Aorta (tissue), 5 donors: ENCODE results near the gene PKMYT1. TPM values are rescaled to one million over a fixed set of nuclear protein-coding genes. Genes with fewer than 3 reads are reported as not detected.

Source experiments
- ATAC-seq: fragments of 200-7000 bp; cut with Tn5 transposase; one replicate; pipeline ENCODE4 v1.9.1; 2022; ENCODE audit warnings: moderate library complexity; ENCODE audit not compliant: low FRiP score
- DNase-seq, 2 donors: peaks; one replicate each; pipeline ENCODE4 v3.0.0-alpha.2; 2020
- H3K27ac ChIP-seq, 2 donors: one replicate each; pipeline ENCODE4 v1.5.1; 2013; ENCODE audit warnings: low read length in 2 of 2, mild to moderate bottlenecking in 2 of 2, moderate library complexity in 2 of 2, control low read depth in 1 of 2, inconsistent platforms in 1 of 2, low read depth in 1 of 2
- H3K27me3 ChIP-seq, 2 donors: one replicate each; pipeline ENCODE4 v1.6.1; 2013; ENCODE audit warnings: control low read depth in 1 of 2, low read length in 1 of 2, mild to moderate bottlenecking in 1 of 2, moderate library complexity in 1 of 2; ENCODE audit not compliant: insufficient read depth in 2 of 2, control insufficient read depth in 1 of 2
- H3K36me3 ChIP-seq, 2 donors: one replicate each; pipeline ENCODE4 v1.6.1; 2013; ENCODE audit warnings: control low read depth in 1 of 2, low read length in 1 of 2, mild to moderate bottlenecking in 1 of 2; ENCODE audit not compliant: insufficient read depth in 2 of 2, control insufficient read depth in 1 of 2
- H3K4me1 ChIP-seq, 2 donors: one replicate each; pipeline ENCODE4 v1.6.1; 2013; ENCODE audit warnings: low read length in 2 of 2, control low read depth in 1 of 2, mild to moderate bottlenecking in 1 of 2, moderate library complexity in 1 of 2; ENCODE audit not compliant: insufficient read depth in 2 of 2, control insufficient read depth in 1 of 2
- H3K4me3 ChIP-seq, 2 donors: one replicate each; pipeline ENCODE4 v1.5.1; 2013; ENCODE audit warnings: low read length in 2 of 2, control low read depth in 1 of 2, mild to moderate bottlenecking in 1 of 2
- H3K9me3 ChIP-seq: one replicate; pipeline ENCODE4 v1.6.1; 2013; ENCODE audit warnings: mild to moderate bottlenecking, low read length; ENCODE audit not compliant: control insufficient read depth
- WGBS, 2 donors: extraction: QIAGEN DNeasy Blood & Tissue Kit; methylation state at CpG; one replicate each; pipeline ENCODE4 v1.1.7; 2013; 5-methylcytosine and 5-hydroxymethylcytosine counted together
- intact Hi-C, 2 donors: fragments of 100-400 bp; cut with DNase I; formaldehyde crosslinking; loops; one replicate each; pipeline versions ENCODE4 v1.14.2 to v1.15.0; 2022
- polyA plus RNA-seq, 2 donors: library from polyadenylated mRNA; stranded (reverse); fragments of 200-250 nt; gene quantifications; one replicate each; pipeline ENCODE4 v1.2.3, GENCODE V29; 2013
- total RNA-seq, 2 donors: library from RNA; stranded (reverse); fragmentation: NEBNext Ultra II Directional; extraction: Animal tissue kit (Norgen Biotek cat#: 25700); gene quantifications; one replicate each; pipeline ENCODE4 v1.2.1, GENCODE V29; 2021
- donor health status: healthy with polysubstance abuse.
- donor health status: Bipolar disorder and iron deficiency.
- donor health status: DM: no; HTN: no; CAD: no.
- donor health status: DM: no; HTN: no; CAD: no.
- donor health status: DM: yes; HTN: yes; CAD: no.

Gene PKMYT1
- total and polyA plus RNA-seq, 4 donors = 1.1 to 2.4 (median 1.9) TPM

DNA sequence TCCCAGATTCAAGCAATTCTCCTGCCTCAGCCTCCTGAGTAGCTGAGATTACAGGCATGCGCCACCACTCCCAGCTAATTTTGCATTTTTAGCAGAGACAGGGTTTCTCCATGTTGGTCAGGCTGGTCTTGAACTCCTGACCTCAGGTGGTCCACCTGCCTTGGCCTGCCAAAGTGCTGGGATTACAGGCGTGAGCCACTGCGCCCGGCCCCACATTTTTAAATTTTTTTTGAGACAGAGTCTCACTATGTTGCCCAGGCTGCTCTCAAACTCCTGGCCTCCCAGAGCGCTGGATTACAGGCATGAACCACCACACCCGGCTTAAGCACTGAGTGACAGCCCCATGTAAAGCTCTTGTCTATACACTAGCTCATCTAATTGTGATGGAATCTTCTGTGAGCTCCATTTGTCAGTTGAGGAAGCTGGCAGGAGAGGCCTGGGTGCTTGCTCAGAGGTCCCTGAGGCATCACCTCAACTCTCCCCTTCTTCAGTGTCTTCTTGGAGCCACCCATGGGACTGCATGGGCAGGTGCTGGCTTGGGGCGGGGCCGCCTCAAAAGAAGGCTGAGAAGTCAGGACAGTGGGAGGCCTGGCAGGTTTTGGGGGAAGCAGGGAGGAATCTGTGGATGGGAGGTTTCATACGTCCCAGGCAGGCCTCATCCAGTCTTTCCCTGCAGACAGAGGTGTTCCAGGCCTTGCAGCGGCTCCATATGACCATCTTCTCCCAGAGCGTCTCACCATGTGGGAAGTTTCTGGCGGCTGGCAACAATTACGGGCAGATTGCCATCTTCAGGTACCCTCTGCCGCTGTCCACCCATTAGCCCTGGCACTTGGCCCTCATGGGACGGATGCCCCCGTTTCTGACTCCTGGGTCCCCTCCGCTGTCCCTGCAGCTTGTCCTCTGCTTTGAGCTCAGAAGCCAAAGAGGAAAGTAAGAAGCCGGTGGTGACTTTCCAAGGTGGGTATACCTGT is 45.1 kb upstream of the PKMYT1 start:
- Histone ChIP-seq H3K4me3 (no peak overlapping the region), H3K4me1 (no peaks in the 10 kb centered on the region), H3K9me3 (no peaks in the 10 kb centered on the region), H3K27me3 (no peaks in the 10 kb centered on the region), H3K36me3 (peaks cover 0 to 1% of the 10 kb centered on the region in 2 donors), H3K27ac (no peak overlapping the region)
- ATAC-seq (no peak), DNase-seq (peak in 1 of 2 donors; percentile 49)
- 92 to 95% methylated on average over 18 of the region's 18 CpGs for WGBS, 2 donors
- intact Hi-C loops = no loop called here

DNA sequence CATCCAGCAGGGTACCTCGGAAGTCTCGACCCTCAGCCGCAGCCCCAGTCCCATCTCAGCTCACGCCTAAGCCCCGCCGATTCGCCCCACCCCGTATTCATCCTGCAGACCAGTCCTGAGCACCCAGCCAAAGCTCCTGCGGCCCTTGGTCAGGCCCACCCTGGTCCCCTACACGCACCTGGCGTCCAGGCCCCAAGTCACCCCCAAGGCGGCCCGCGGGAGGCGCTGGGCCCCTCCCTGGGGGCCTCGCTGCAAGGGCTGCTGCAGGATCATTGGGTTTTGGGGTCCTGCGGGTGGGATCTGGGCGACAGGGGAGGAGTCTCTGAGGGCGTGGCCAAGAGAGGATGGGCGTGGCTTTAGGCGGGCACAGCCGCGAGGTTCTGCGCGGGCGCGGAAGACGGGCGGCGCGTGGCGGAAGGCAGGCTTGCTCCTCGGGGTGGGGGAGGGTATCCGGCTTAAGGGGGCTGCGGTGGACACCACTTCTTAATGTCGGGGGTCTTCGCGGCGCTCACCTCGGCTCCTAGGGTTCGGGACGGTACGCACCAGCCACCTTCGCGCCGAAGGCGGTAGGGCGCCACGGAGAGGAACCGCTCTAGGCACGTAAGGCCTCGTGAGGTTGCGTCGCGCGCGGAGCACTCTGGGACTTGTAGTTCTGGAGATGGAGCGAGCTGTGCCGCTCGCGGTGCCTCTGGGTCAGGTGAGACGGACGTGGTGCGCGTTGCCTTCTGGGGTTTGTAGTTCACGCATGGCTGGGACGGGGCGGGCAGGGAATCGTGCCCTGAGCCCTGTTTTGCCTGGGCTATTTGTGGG is 43.6 kb upstream of the PKMYT1 start, which contains the start of the genes HCFC1R1 and THOC6:
HCFC1R1 (minus strand) TSS at position 274 of the 810 bp plus-strand sequence; CDS start at position 273, 1 bp downstream.
THOC6 (plus strand) TSS at position 367 of the 810 bp plus-strand sequence; CDS start at position 659, 292 bp downstream.
- intact Hi-C loops = no loop called here
- peak; percentile 86 for ATAC-seq

DNA sequence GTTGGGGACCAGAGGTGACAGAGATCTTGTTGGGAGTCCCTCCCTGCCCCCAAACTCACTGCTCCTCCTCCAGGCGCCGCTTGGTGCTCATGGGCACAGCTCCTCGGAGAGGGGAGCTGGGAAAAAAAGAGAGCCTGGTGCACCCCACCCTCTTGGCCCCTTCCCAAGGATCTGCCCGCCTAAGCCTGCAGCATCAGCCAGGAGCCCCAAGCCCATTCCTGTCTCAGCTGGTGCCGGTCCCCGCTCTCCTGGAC is 43.1 kb upstream of the PKMYT1 start:
- Histone ChIP-seq H3K4me3 (peak overlapping the region; percentile 54 to 86), H3K4me1 (no peaks in the 10 kb centered on the region), H3K27me3 (peaks cover 0 to 2% of the 10 kb centered on the region in 2 donors), H3K27ac (peak overlapping the region; percentile 96 to 98), H3K9me3 (no peaks in the 10 kb centered on the region), H3K36me3 (peaks cover 0 to 1% of the 10 kb centered on the region in 2 donors)
- ATAC-seq = peak; percentile 0
- intact Hi-C loops = no loop called here
- 0 to 3% methylated on average over 3 to 6 of the region's 6 CpGs for WGBS, 2 donors
- peak in 1 of 2 donors; percentile 82 for DNase-seq

More for the DNA sequence above, 43.6 kb upstream of the PKMYT1 start, which contains the start of the genes HCFC1R1 and THOC6:
- Histone ChIP-seq H3K9me3 (no peaks in the 10 kb centered on the region), H3K27ac (peak within 1 kb of the TSS; percentile 96 to 98), H3K4me1 (no peaks in the 10 kb centered on the region), H3K36me3 (peaks cover 0 to 1% of the 10 kb centered on the region in 2 donors), H3K27me3 (peaks cover 0 to 2% of the 10 kb centered on the region in 2 donors), H3K4me3 (peak within 1 kb of the TSS; percentile 54 to 86)
- WGBS, 2 donors = 0 to 1% methylated on average over 69 of the region's 69 CpGs
- DNase-seq = peak; percentile 99

DNA sequence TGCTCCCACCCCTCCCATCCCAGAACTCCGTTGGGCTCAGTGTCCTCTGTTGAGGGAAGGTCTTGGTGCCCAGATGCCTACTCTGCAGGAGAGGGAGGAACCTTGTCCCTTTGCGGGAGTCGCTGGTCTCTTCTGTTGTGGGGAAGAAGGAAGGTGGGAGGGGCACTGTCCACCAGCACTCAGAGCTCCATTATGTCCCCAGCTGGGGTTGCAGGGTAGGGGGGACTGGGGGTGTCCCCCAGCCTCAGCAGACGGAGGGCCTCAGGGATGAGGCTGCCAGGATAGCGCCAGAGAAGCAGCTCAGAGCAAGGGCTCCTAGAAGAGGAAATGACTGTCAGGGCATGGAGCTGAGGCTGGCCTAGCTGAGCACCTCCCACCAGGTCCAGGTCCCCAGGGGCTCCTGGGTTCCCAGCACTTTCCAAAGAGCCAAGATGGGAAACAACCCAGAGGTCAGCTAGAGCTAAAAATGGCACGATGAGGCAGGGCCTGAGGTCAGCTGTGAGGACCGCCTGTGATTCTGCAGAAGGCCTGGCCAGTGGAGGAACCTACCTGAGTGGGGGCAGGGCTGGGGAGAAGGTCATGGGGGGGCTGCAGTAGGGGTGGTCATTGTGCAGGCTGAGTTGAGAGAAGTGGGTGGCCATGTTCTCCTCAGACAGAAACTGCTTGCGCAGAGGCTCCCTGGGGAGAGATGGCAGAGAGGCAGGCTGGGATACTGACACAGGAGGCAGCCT is 42.6 kb upstream of the PKMYT1 start:
- intact Hi-C loops = no loop called here
- peak overlapping the region; percentile 96 to 98 for H3K27ac ChIP-seq
- H3K27me3 ChIP-seq = peaks cover 0 to 2% of the 10 kb centered on the region in 2 donors
- peaks cover 0 to 1% of the 10 kb centered on the region in 2 donors for H3K36me3 ChIP-seq
- ATAC-seq = peak; percentile 8
- H3K4me3 ChIP-seq = peak overlapping the region; percentile 54 to 86
- no peaks in the 10 kb centered on the region for H3K4me1 ChIP-seq
- WGBS, 2 donors = 2 to 4% methylated on average over 8 of the region's 8 CpGs
- H3K9me3 ChIP-seq = no peaks in the 10 kb centered on the region
- DNase-seq = peak; percentile 84 to 91

DNA sequence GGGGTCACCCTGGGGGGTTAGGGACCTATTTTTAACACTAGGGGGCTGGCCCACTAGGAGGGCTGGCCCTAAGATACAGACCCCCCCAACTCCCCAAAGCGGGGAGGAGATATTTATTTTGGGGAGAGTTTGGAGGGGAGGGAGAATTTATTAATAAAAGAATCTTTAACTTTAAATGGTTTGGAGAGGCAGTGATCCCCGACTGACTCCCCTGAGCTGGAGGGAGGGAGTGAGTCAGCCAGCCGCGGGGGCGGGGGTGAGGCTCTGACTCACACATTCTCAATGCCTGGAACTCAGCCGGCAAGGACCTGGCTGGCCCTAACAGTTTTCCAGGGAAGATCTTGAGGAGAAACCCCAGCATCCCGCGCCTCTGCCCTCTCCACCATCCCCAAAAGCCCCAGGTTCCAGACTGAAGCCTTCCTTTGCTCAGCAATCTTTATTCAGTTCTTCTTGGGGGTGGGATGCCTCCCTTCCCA is 42.0 kb upstream of the PKMYT1 start:
- peaks cover 0 to 2% of the 10 kb centered on the region in 2 donors for H3K27me3 ChIP-seq
- DNase-seq (peak; percentile 95 to 97), ATAC-seq (peak; percentile 79)
- WGBS, 2 donors = 2% methylated on average over 8 of the region's 8 CpGs
- no peaks in the 10 kb centered on the region for H3K4me1 ChIP-seq
- H3K36me3 ChIP-seq = no peaks in the 10 kb centered on the region
- H3K9me3 ChIP-seq = no peaks in the 10 kb centered on the region
- H3K27ac ChIP-seq = peak overlapping the region; percentile 96 to 98
- peak overlapping the region; percentile 71 to 82 for H3K4me3 ChIP-seq
- intact Hi-C loops = no loop called here

DNA sequence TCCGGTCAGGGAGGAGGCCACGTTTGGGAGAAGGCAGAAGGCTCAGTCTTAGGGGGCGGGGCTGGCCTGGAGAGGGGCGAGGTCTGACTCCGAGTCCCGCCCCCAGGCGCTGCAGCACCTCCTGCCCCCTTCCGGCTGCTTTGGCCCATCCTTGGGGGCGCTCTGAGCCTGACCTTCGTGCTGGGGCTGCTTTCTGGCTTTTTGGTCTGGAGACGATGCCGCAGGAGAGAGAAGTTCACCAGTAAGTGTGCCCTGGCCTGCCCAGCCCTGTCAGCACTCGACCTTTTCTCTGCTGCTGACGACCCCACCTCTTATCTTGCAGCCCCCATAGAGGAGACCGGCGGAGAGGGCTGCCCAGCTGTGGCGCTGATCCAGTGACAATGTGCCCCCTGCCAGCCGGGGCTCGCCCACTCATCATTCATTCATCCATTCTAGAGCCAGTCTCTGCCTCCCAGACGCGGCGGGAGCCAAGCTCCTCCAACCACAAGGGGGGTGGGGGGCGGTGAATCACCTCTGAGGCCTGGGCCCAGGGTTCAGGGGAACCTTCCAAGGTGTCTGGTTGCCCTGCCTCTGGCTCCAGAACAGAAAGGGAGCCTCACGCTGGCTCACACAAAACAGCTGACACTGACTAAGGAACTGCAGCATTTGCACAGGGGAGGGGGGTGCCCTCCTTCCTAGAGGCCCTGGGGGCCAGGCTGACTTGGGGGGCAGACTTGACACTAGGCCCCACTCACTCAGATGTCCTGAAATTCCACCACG is 41.4 kb upstream of the PKMYT1 start:
- peak; percentile 64 for ATAC-seq
- Histone ChIP-seq H3K9me3 (no peaks in the 10 kb centered on the region), H3K36me3 (no peaks in the 10 kb centered on the region), H3K4me1 (no peaks in the 10 kb centered on the region), H3K27me3 (peaks cover 0 to 2% of the 10 kb centered on the region in 2 donors), H3K4me3 (peak overlapping the region; percentile 71 to 82), H3K27ac (peak overlapping the region; percentile 88 to 98)
- intact Hi-C loops = loop anchor here in 1 of 2 donors (2.0 kb wide), 1 partner anchor 261 kb away; the partner anchor contains the start of gene ZNF263
- peak; percentile 92 to 96 for DNase-seq
- 0 to 1% methylated on average over 23 to 25 of the region's 25 CpGs for WGBS, 2 donors

DNA sequence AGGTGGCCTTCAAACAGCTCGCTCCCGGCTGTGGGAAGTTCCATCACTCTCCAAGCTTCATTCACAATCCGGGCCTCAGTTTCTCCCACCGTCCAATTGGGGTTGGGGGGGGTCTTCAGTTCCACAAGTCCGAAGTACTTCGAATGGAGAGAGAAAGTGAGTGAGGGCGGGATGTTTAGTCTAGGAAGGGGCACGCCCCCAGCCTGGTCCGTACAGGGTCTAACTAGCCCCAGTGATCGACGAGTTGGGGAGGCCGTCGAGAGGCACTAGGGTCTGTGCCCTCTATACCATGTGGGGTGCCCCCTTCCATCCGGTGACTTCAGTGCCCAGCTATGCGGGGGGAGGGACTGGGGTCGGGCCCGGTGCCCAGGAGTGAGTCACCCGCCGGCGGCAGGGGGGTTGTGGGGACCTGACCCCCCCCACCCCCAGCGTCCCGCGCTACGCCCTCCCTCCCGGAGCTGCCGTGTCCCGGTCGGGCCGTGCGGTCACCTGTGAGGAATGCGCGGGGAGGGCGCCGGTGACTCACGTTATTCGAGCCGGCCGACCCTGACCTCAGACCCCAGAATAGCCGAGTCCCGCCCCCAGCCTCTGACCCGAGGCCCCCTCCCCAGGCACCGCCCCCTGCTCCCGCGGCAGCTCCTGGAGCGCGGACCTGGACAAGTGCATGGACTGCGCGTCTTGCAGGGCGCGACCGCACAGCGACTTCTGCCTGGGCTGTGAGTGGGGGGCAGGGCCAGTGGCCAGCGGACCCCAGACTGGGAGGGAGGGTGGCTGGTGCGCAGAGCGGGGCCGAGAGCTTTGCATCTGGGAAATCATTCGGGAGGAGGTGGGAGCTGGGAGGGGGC is 40.6 kb upstream of the PKMYT1 start:
- peak overlapping the region; percentile 93 to 98 for H3K27ac ChIP-seq
- DNase-seq (peak; percentile 91 to 98), ATAC-seq (peak; percentile 68)
- intact Hi-C loops = loop anchor here in 1 of 2 donors (2.0 kb wide), 1 partner anchor 262 kb away; the partner anchor contains the start of gene ZNF263
- peaks cover 0 to 2% of the 10 kb centered on the region in 2 donors for H3K27me3 ChIP-seq
- H3K9me3 ChIP-seq = no peaks in the 10 kb centered on the region
- H3K4me1 ChIP-seq = no peaks in the 10 kb centered on the region
- 0 to 1% methylated on average over 45 to 57 of the region's 57 CpGs for WGBS, 2 donors
- H3K4me3 ChIP-seq = peak overlapping the region; percentile 71 to 87
- H3K36me3 ChIP-seq = no peaks in the 10 kb centered on the region
